Measurements from ENCODE around the gene ITGB3. TPM values are rescaled to one million over a fixed set of nuclear protein-coding genes. Genes with fewer than 3 reads are reported as not detected.

The ITGB3 gene
- total RNA-seq, 1 donor from 2014 or later, result not detected

DNA sequence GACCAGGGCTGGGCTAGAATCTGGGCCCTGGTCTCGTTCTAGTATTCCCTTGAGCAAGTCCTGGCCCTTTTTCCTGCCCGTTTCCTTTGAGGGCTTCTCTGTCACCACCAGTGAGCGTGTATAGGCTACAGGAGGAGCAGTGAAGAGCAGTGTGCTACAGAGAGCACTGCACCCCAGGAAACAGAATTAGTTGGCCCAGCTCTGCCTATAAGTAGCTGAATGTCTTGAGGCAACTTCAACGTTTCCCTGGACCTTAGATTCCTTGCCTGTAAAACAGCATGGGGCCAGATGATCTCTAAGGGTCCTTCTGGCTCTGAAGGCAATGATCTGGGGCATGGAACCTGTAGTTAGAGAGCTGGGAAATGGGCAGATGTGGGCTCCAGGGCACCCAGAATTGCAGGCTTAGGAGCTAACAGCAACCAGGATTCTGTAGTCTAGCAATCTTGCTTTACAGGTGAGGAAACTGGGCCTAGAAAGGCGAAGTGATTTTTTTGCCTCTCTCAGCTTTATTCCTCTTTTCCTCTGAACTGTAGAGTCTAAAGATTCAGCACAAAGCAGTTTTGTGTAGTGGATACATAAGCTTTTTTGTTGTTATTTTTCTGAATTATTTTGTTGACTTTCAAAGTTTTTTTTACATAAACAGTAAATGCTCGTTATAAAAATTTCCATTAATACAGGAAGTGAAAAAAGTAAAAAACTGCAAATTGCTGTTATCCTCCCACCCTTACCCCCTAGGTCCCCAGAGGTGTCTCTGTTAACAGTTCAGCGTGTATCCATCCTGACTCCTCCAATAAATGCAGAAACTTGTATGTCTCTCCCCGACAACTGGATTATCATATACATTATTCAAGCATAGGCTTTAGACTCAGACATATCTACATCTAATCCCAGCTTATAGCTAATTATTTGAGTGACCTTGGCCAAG, 46.2 kb upstream of the ITGB3 start:
- Mint-ChIP-seq H3K9me3 (ENCODE audit: unreplicated experiment) (no peaks in the 10 kb centered on the region), H3K4me3 (ENCODE audit: unreplicated experiment) (no peak overlapping the region), H3K4me1 (ENCODE audit: unreplicated experiment) (peaks cover 14% of the 10 kb centered on the region), H3K27ac (ENCODE audit: unreplicated experiment) (no peak overlapping the region), H3K36me3 (ENCODE audit: low read depth, unreplicated experiment) (no peaks in the 10 kb centered on the region), H3K27me3 (ENCODE audit: unreplicated experiment) (peaks cover 3% of the 10 kb centered on the region)
- DNase-seq (ENCODE audit: low spot score), result no peak
- TF ChIP-seq, protein P1, sequence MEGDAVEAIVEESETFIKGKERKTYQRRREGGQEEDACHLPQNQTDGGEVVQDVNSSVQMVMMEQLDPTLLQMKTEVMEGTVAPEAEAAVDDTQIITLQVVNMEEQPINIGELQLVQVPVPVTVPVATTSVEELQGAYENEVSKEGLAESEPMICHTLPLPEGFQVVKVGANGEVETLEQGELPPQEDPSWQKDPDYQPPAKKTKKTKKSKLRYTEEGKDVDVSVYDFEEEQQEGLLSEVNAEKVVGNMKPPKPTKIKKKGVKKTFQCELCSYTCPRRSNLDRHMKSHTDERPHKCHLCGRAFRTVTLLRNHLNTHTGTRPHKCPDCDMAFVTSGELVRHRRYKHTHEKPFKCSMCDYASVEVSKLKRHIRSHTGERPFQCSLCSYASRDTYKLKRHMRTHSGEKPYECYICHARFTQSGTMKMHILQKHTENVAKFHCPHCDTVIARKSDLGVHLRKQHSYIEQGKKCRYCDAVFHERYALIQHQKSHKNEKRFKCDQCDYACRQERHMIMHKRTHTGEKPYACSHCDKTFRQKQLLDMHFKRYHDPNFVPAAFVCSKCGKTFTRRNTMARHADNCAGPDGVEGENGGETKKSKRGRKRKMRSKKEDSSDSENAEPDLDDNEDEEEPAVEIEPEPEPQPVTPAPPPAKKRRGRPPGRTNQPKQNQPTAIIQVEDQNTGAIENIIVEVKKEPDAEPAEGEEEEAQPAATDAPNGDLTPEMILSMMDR (IDR thresholded peaks at IDR 0.05; ENCODE audit: unreplicated experiment), result no peak

- no peak for DNase-seq (ENCODE audit: low spot score)
- TF ChIP-seq, protein P1 (IDR thresholded peaks at IDR 0.05; ENCODE audit: unreplicated experiment), result no peak
- Mint-ChIP-seq H3K4me3 (ENCODE audit: unreplicated experiment) (no peak within 1 kb of the TSS), H3K9me3 (ENCODE audit: unreplicated experiment) (no peaks in the 10 kb centered on the region), H3K27me3 (ENCODE audit: unreplicated experiment) (peaks cover 3% of the 10 kb centered on the region), H3K27ac (ENCODE audit: unreplicated experiment) (no peak within 1 kb of the TSS), H3K4me1 (ENCODE audit: unreplicated experiment) (peaks cover 14% of the 10 kb centered on the region), H3K36me3 (ENCODE audit: low read depth, unreplicated experiment) (no peaks in the 10 kb centered on the region)
These were observed 44.7 kb upstream of the ITGB3 start, which contains the start of gene MYL4 for GRCh38 chr17:47208744-47209488. TSS of gene MYL4 (plus strand) at chr17:47209348. CDS start at chr17:47209423, 75 bp downstream.

GRCh38 chr17:47209499-47209898, 44.1 kb upstream of the ITGB3 start:
- peaks cover 14% of the 10 kb centered on the region for H3K4me1 Mint-ChIP-seq (ENCODE audit: unreplicated experiment)
- no peak overlapping the region for H3K27ac Mint-ChIP-seq (ENCODE audit: unreplicated experiment)
- H3K4me3 Mint-ChIP-seq (ENCODE audit: unreplicated experiment), result no peak overlapping the region
- H3K9me3 Mint-ChIP-seq (ENCODE audit: unreplicated experiment), result no peaks in the 10 kb centered on the region
- no peak for DNase-seq (ENCODE audit: low spot score)
- no peaks in the 10 kb centered on the region for H3K36me3 Mint-ChIP-seq (ENCODE audit: low read depth, unreplicated experiment)
- TF ChIP-seq, protein P1 (IDR thresholded peaks at IDR 0.05; ENCODE audit: unreplicated experiment), result no peak
- peaks cover 3% of the 10 kb centered on the region for H3K27me3 Mint-ChIP-seq (ENCODE audit: unreplicated experiment)

DNA sequence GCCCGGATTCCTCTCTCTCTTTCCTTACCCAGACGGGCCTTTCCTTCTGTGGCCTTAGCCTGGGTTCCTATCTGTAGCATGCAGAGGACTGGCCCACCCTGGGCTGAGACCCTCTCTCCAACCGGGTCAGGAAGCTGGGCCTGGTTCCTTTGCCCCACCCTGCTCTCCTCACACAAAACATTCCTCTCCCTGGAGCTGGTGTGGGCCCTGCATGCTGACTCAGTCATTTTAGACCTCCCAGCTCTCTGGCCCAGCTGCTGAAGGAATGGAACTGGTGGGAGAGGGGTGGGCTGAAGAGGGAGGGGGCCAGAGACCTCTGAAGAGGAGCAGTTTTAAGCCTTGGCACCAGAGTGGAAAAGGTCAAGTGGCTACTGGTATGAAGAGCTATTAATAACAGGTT, 43.5 kb upstream of the ITGB3 start:
- Mint-ChIP-seq H3K9me3 (ENCODE audit: unreplicated experiment) (no peaks in the 10 kb centered on the region), H3K27ac (ENCODE audit: unreplicated experiment) (no peak overlapping the region), H3K4me3 (ENCODE audit: unreplicated experiment) (no peak overlapping the region), H3K36me3 (ENCODE audit: low read depth, unreplicated experiment) (no peaks in the 10 kb centered on the region), H3K4me1 (ENCODE audit: unreplicated experiment) (peaks cover 14% of the 10 kb centered on the region), H3K27me3 (ENCODE audit: unreplicated experiment) (peaks cover 3% of the 10 kb centered on the region)
- TF ChIP-seq, protein P1 (IDR thresholded peaks at IDR 0.05; ENCODE audit: unreplicated experiment), result no peak
- no peak for DNase-seq (ENCODE audit: low spot score)
